ENCODE measurements around the gene TSPOAP1. TPM values are rescaled to one million over a fixed set of nuclear protein-coding genes. Genes with fewer than 3 reads are reported as not detected.

TSPOAP1 gene
- total RNA-seq, 2 donors from 2014 or later = 30.5 to 32.8 TPM

- no peak for DNase-seq
Observed at GRCh38 chr17:58278661-58279015, 50.0 kb downstream of the TSPOAP1 start.

GRCh38 chr17:58277802-58278595 is 50.6 kb downstream of the TSPOAP1 start:
- DNase-seq (no peak), ATAC-seq (no peak)
- H3K27ac Mint-ChIP-seq = no peak overlapping the region
- peaks cover 54% of the 10 kb centered on the region for H3K27me3 Mint-ChIP-seq
- H3K4me3 Mint-ChIP-seq = no peak overlapping the region
- no peaks in the 10 kb centered on the region for H3K36me3 Mint-ChIP-seq (ENCODE audit: low read depth)
- peaks cover 4% of the 10 kb centered on the region for H3K4me1 Mint-ChIP-seq
- no peaks in the 10 kb centered on the region for H3K9me3 ChIP-seq (ENCODE audit: control insufficient read depth, low read length, poor library complexity, severe bottlenecking)

More at GRCh38 chr17:58278661-58279015, 50.0 kb downstream of the TSPOAP1 start:
- H3K27me3 Mint-ChIP-seq = peaks cover 51% of the 10 kb centered on the region
- H3K4me1 Mint-ChIP-seq = peaks cover 4% of the 10 kb centered on the region
- no peaks in the 10 kb centered on the region for H3K9me3 ChIP-seq (ENCODE audit: control insufficient read depth, low read length, poor library complexity, severe bottlenecking)
- no peaks in the 10 kb centered on the region for H3K36me3 Mint-ChIP-seq (ENCODE audit: low read depth)
- no peak overlapping the region for H3K27ac Mint-ChIP-seq
- ATAC-seq = no peak
- H3K4me3 Mint-ChIP-seq = no peak overlapping the region

- DNase-seq (no peak), ATAC-seq (no peak)
- Mint-ChIP-seq H3K27me3 (peaks cover 61% of the 10 kb centered on the region), H3K27ac (no peak overlapping the region), H3K36me3 (ENCODE audit: low read depth) (no peaks in the 10 kb centered on the region), H3K4me1 (peaks cover 4% of the 10 kb centered on the region), H3K4me3 (no peak overlapping the region)
- no peaks in the 10 kb centered on the region for H3K9me3 ChIP-seq (ENCODE audit: control insufficient read depth, low read length, poor library complexity, severe bottlenecking)
Observed at GRCh38 chr17:58277107-58277801, 51.3 kb downstream of the TSPOAP1 start.

- Mint-ChIP-seq H3K27ac (no peak overlapping the region), H3K4me1 (peaks cover 4% of the 10 kb centered on the region), H3K4me3 (no peak overlapping the region), H3K36me3 (ENCODE audit: low read depth) (no peaks in the 10 kb centered on the region), H3K27me3 (peaks cover 65% of the 10 kb centered on the region)
- ATAC-seq (no peak), DNase-seq (no peak)
- no peaks in the 10 kb centered on the region for H3K9me3 ChIP-seq (ENCODE audit: control insufficient read depth, low read length, poor library complexity, severe bottlenecking)
Observed at GRCh38 chr17:58276423-58276822, 52.2 kb downstream of the TSPOAP1 start.

- Mint-ChIP-seq H3K4me1 (peaks cover 4% of the 10 kb centered on the region), H3K4me3 (no peak overlapping the region), H3K27me3 (peaks cover 63% of the 10 kb centered on the region), H3K36me3 (ENCODE audit: low read depth) (no peaks in the 10 kb centered on the region), H3K27ac (no peak overlapping the region)
- ATAC-seq (no peak), DNase-seq (no peak)
- no peaks in the 10 kb centered on the region for H3K9me3 ChIP-seq (ENCODE audit: control insufficient read depth, low read length, poor library complexity, severe bottlenecking)
Observed at GRCh38 chr17:58275417-58275816, 53.2 kb downstream of the TSPOAP1 start.

- Mint-ChIP-seq H3K4me3 (no peak overlapping the region), H3K27ac (no peak overlapping the region)
- no peak for ATAC-seq
Observed at GRCh38 chr17:58273453-58274104, 55.0 kb downstream of the TSPOAP1 start.

GRCh38 chr17:58272367-58273280 is 56.0 kb downstream of the TSPOAP1 start:
- DNase-seq (no peak), ATAC-seq (no peak)
- H3K27ac Mint-ChIP-seq = no peak overlapping the region

More at GRCh38 chr17:58273453-58274104, 55.0 kb downstream of the TSPOAP1 start:
- no peaks in the 10 kb centered on the region for H3K9me3 ChIP-seq (ENCODE audit: control insufficient read depth, low read length, poor library complexity, severe bottlenecking)
- no peaks in the 10 kb centered on the region for H3K4me1 Mint-ChIP-seq
- no peak for DNase-seq
- H3K27me3 Mint-ChIP-seq = peaks cover 55% of the 10 kb centered on the region
- H3K36me3 Mint-ChIP-seq (ENCODE audit: low read depth) = no peaks in the 10 kb centered on the region

GRCh38 chr17:58271216-58271931 is 57.2 kb downstream of the TSPOAP1 start:
- no peaks in the 10 kb centered on the region for H3K9me3 ChIP-seq (ENCODE audit: control insufficient read depth, low read length, poor library complexity, severe bottlenecking)
- DNase-seq (no peak), ATAC-seq (no peak)
- no peak overlapping the region for H3K27ac Mint-ChIP-seq
- no peaks in the 10 kb centered on the region for H3K4me1 Mint-ChIP-seq
- H3K36me3 Mint-ChIP-seq (ENCODE audit: low read depth) = no peaks in the 10 kb centered on the region
- H3K4me3 Mint-ChIP-seq = no peak overlapping the region
- peaks cover 57% of the 10 kb centered on the region for H3K27me3 Mint-ChIP-seq

More at GRCh38 chr17:58272367-58273280, 56.0 kb downstream of the TSPOAP1 start:
- H3K27me3 Mint-ChIP-seq = peaks cover 51% of the 10 kb centered on the region
- no peaks in the 10 kb centered on the region for H3K4me1 Mint-ChIP-seq
- no peaks in the 10 kb centered on the region for H3K36me3 Mint-ChIP-seq (ENCODE audit: low read depth)
- no peak overlapping the region for H3K4me3 Mint-ChIP-seq
- H3K9me3 ChIP-seq (ENCODE audit: control insufficient read depth, low read length, poor library complexity, severe bottlenecking) = no peaks in the 10 kb centered on the region

GRCh38 chr17:58270476-58271215 is 57.9 kb downstream of the TSPOAP1 start:
- Mint-ChIP-seq H3K27ac (no peak overlapping the region), H3K4me1 (no peaks in the 10 kb centered on the region), H3K27me3 (peaks cover 57% of the 10 kb centered on the region), H3K36me3 (ENCODE audit: low read depth) (peaks cover 4% of the 10 kb centered on the region), H3K4me3 (no peak overlapping the region)
- DNase-seq (no peak), ATAC-seq (peak; percentile 28)
- H3K9me3 ChIP-seq (ENCODE audit: control insufficient read depth, low read length, poor library complexity, severe bottlenecking) = no peaks in the 10 kb centered on the region

GRCh38 chr17:58269557-58270291 is 58.9 kb downstream of the TSPOAP1 start:
- ATAC-seq (no peak), DNase-seq (no peak)
- Mint-ChIP-seq H3K27ac (no peak overlapping the region), H3K36me3 (ENCODE audit: low read depth) (peaks cover 6% of the 10 kb centered on the region), H3K4me3 (no peak overlapping the region), H3K4me1 (no peaks in the 10 kb centered on the region), H3K27me3 (peaks cover 65% of the 10 kb centered on the region)
- no peaks in the 10 kb centered on the region for H3K9me3 ChIP-seq (ENCODE audit: control insufficient read depth, low read length, poor library complexity, severe bottlenecking)

- H3K4me3 Mint-ChIP-seq = no peak overlapping the region
- H3K36me3 Mint-ChIP-seq (ENCODE audit: low read depth) = peaks cover 6% of the 10 kb centered on the region
Observed at GRCh38 chr17:58268774-58269556, 59.6 kb downstream of the TSPOAP1 start.

More at GRCh38 chr17:58268774-58269556, 59.6 kb downstream of the TSPOAP1 start:
- H3K4me1 Mint-ChIP-seq = no peaks in the 10 kb centered on the region
- no peaks in the 10 kb centered on the region for H3K9me3 ChIP-seq (ENCODE audit: control insufficient read depth, low read length, poor library complexity, severe bottlenecking)
- no peak overlapping the region for H3K27ac Mint-ChIP-seq
- DNase-seq = no peak
- no peak for ATAC-seq
- H3K27me3 Mint-ChIP-seq = peaks cover 69% of the 10 kb centered on the region
